Measurements from ENCODE around the gene FGF14.

FGF14 gene

GRCh38 chr13:102367836-102368235 lies 34.0 kb downstream of the FGF14 start:
- 91% methylated on average over 8 to 10 of the region's 14 CpGs for WGBS, 2 experiments (ENCODE audit: insufficient coverage in 2 of 2)
- H3K36me3 ChIP-seq (ENCODE audit: control insufficient read depth, insufficient read depth, low read length): no peaks in the 10 kb centered on the region

GRCh38 chr13:102361113-102361512 lies 40.7 kb downstream of the FGF14 start:
- 70 to 95% methylated on average over 1 to 2 of the region's 2 CpGs for WGBS, 2 experiments (ENCODE audit: insufficient coverage in 2 of 2)
- no peaks in the 10 kb centered on the region for H3K9me3 ChIP-seq (ENCODE audit: control insufficient read depth, low read length)
- H3K4me1 ChIP-seq (ENCODE audit: control insufficient read depth, insufficient read depth, low read length, poor library complexity, severe bottlenecking): no peaks in the 10 kb centered on the region
- H3K4me3 ChIP-seq (ENCODE audit: extremely low read depth, insufficient read depth, low read length, poor library complexity, severe bottlenecking): no peak overlapping the region
- no peak overlapping the region for H3K27ac ChIP-seq (ENCODE audit: low read depth, low read length, severe bottlenecking)
- no peaks in the 10 kb centered on the region for H3K36me3 ChIP-seq (ENCODE audit: control insufficient read depth, insufficient read depth, low read length)

More at GRCh38 chr13:102367836-102368235, 34.0 kb downstream of the FGF14 start:
- Histone ChIP-seq H3K4me1 (ENCODE audit: control insufficient read depth, insufficient read depth, low read length, poor library complexity, severe bottlenecking) (no peaks in the 10 kb centered on the region), H3K27ac (ENCODE audit: low read depth, low read length, severe bottlenecking) (no peak overlapping the region), H3K4me3 (ENCODE audit: extremely low read depth, insufficient read depth, low read length, poor library complexity, severe bottlenecking) (no peak overlapping the region), H3K9me3 (ENCODE audit: control insufficient read depth, low read length) (no peaks in the 10 kb centered on the region)

DNA sequence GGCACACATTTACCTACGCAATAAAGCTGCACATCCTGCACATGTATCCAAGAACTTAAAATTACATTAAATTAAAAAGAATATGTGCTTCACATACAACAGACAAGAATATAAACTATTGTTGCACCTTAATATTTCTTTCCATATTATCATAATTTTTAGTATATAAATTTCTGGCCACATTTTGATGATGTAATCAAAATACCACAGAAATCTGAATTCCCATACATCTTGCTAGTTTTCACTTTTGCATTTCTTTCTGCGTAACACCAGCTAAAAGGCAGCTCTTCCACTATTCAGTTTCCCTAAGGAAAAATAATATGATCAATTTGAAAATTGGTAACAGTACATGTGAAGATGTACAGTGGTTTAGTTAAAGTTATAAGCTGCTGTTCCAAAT lies 42.6 kb downstream of the FGF14 start:
- H3K36me3 ChIP-seq (ENCODE audit: control insufficient read depth, insufficient read depth, low read length): no peaks in the 10 kb centered on the region
- H3K9me3 ChIP-seq (ENCODE audit: control insufficient read depth, low read length): no peaks in the 10 kb centered on the region
- no peaks in the 10 kb centered on the region for H3K4me1 ChIP-seq (ENCODE audit: control insufficient read depth, insufficient read depth, low read length, poor library complexity, severe bottlenecking)
- WGBS, 2 experiments (ENCODE audit: insufficient coverage in 2 of 2): no CpG with 5 or more reads among the region's 2 CpGs
- no peak overlapping the region for H3K4me3 ChIP-seq (ENCODE audit: extremely low read depth, insufficient read depth, low read length, poor library complexity, severe bottlenecking)
- H3K27ac ChIP-seq (ENCODE audit: low read depth, low read length, severe bottlenecking): no peak overlapping the region

- H3K27ac ChIP-seq (ENCODE audit: low read depth, low read length, severe bottlenecking): no peak overlapping the region
Observed at GRCh38 chr13:102355251-102355650, 46.6 kb downstream of the FGF14 start.

DNA sequence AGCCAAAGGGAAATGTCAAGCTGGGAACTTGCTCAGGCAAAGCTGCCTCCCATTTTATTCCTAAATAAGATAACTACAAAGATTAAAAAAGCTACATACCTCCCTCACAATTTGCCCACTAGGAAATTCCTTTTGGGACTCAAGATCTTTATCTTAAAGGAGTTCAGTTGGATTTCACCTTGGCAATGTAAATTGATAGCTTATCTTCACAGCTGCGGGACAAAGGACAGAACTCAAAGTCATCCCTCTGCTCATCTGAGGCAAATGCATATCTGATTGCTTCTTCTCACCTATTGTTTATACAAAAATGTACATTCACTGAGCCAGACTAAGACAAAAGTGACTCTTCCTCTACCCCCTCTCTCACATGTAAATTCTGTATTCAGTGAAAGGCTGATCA lies 47.8 kb downstream of the FGF14 start:
- H3K27ac ChIP-seq (ENCODE audit: low read depth, low read length, severe bottlenecking): no peak overlapping the region
- 71 to 100% methylated on average over 1 of the region's 1 CpG for WGBS, 2 experiments (ENCODE audit: insufficient coverage in 2 of 2)
- H3K36me3 ChIP-seq (ENCODE audit: control insufficient read depth, insufficient read depth, low read length): no peaks in the 10 kb centered on the region
- H3K4me3 ChIP-seq (ENCODE audit: extremely low read depth, insufficient read depth, low read length, poor library complexity, severe bottlenecking): no peak overlapping the region
- H3K4me1 ChIP-seq (ENCODE audit: control insufficient read depth, insufficient read depth, low read length, poor library complexity, severe bottlenecking): no peaks in the 10 kb centered on the region
- no peaks in the 10 kb centered on the region for H3K9me3 ChIP-seq (ENCODE audit: control insufficient read depth, low read length)

More at GRCh38 chr13:102355251-102355650, 46.6 kb downstream of the FGF14 start:
- Histone ChIP-seq H3K4me1 (ENCODE audit: control insufficient read depth, insufficient read depth, low read length, poor library complexity, severe bottlenecking) (no peaks in the 10 kb centered on the region), H3K9me3 (ENCODE audit: control insufficient read depth, low read length) (no peaks in the 10 kb centered on the region), H3K36me3 (ENCODE audit: control insufficient read depth, insufficient read depth, low read length) (no peaks in the 10 kb centered on the region), H3K4me3 (ENCODE audit: extremely low read depth, insufficient read depth, low read length, poor library complexity, severe bottlenecking) (no peak overlapping the region)
- WGBS, 2 experiments (ENCODE audit: insufficient coverage in 2 of 2): 80 to 88% methylated on average over 1 to 2 of the region's 3 CpGs

GRCh38 chr13:102351521-102351920 lies 50.3 kb downstream of the FGF14 start:
- WGBS, 2 experiments (ENCODE audit: insufficient coverage in 2 of 2): 75 to 96% methylated on average over 4 of the region's 5 CpGs
- Histone ChIP-seq H3K36me3 (ENCODE audit: control insufficient read depth, insufficient read depth, low read length) (no peaks in the 10 kb centered on the region), H3K4me1 (ENCODE audit: control insufficient read depth, insufficient read depth, low read length, poor library complexity, severe bottlenecking) (no peaks in the 10 kb centered on the region), H3K27ac (ENCODE audit: low read depth, low read length, severe bottlenecking) (no peak overlapping the region), H3K4me3 (ENCODE audit: extremely low read depth, insufficient read depth, low read length, poor library complexity, severe bottlenecking) (no peak overlapping the region), H3K9me3 (ENCODE audit: control insufficient read depth, low read length) (no peaks in the 10 kb centered on the region)

DNA sequence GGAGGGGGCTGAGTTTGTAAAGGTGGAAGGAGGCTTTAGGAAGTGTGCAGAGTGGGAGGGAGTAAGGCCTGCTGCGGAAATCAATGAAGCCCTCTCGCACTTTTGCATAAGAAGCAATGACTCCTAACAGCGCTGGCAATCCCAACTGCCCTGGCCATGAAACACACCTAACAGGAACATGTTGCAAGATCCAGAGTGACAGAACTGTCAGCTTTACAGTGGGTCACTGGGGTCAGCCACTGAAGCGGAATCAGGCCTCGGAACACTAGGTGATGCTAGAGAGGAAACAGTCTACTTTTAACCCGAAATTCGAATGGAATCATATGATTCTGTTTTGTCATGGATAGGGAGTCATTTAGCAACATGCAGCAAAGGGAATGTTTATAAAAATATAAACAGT lies 54.4 kb downstream of the FGF14 start:
- Histone ChIP-seq H3K4me3 (ENCODE audit: extremely low read depth, insufficient read depth, low read length, poor library complexity, severe bottlenecking) (no peak overlapping the region), H3K36me3 (ENCODE audit: control insufficient read depth, insufficient read depth, low read length) (no peaks in the 10 kb centered on the region), H3K9me3 (ENCODE audit: control insufficient read depth, low read length) (no peaks in the 10 kb centered on the region), H3K27ac (ENCODE audit: low read depth, low read length, severe bottlenecking) (no peak overlapping the region), H3K4me1 (ENCODE audit: control insufficient read depth, insufficient read depth, low read length, poor library complexity, severe bottlenecking) (no peaks in the 10 kb centered on the region)
- 89 to 98% methylated on average over 5 to 6 of the region's 7 CpGs for WGBS, 2 experiments (ENCODE audit: insufficient coverage in 2 of 2)

DNA sequence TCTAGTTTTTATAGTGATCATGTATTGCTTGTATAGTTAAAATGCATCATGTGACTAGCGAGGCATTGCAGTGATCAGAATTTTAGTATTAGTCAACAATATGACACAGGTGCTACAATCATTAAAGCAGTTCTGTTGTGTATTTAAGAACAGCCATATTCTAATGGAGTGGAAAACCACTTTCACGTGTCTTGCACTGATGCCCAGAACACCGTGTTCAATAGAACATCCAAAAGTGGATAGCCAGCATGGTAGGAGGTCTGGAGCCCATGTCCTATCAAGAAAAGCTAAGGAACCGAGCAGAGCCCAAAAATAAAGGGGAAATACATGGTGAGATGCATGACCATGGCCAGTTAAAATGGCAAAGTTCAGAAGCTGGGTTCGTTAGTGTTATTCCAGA lies 55.1 kb downstream of the FGF14 start:
- Histone ChIP-seq H3K36me3 (ENCODE audit: control insufficient read depth, insufficient read depth, low read length) (no peaks in the 10 kb centered on the region), H3K9me3 (ENCODE audit: control insufficient read depth, low read length) (no peaks in the 10 kb centered on the region), H3K4me1 (ENCODE audit: control insufficient read depth, insufficient read depth, low read length, poor library complexity, severe bottlenecking) (no peaks in the 10 kb centered on the region), H3K4me3 (ENCODE audit: extremely low read depth, insufficient read depth, low read length, poor library complexity, severe bottlenecking) (no peak overlapping the region), H3K27ac (ENCODE audit: low read depth, low read length, severe bottlenecking) (no peak overlapping the region)
- 87 to 89% methylated on average over 4 of the region's 5 CpGs for WGBS, 2 experiments (ENCODE audit: insufficient coverage in 2 of 2)

- Histone ChIP-seq H3K4me1 (ENCODE audit: control insufficient read depth, insufficient read depth, low read length, poor library complexity, severe bottlenecking) (no peaks in the 10 kb centered on the region), H3K27ac (ENCODE audit: low read depth, low read length, severe bottlenecking) (no peak overlapping the region), H3K4me3 (ENCODE audit: extremely low read depth, insufficient read depth, low read length, poor library complexity, severe bottlenecking) (no peak overlapping the region), H3K9me3 (ENCODE audit: control insufficient read depth, low read length) (no peaks in the 10 kb centered on the region), H3K36me3 (ENCODE audit: control insufficient read depth, insufficient read depth, low read length) (no peaks in the 10 kb centered on the region)
Observed at GRCh38 chr13:102344410-102344809, 57.4 kb downstream of the FGF14 start.

DNA sequence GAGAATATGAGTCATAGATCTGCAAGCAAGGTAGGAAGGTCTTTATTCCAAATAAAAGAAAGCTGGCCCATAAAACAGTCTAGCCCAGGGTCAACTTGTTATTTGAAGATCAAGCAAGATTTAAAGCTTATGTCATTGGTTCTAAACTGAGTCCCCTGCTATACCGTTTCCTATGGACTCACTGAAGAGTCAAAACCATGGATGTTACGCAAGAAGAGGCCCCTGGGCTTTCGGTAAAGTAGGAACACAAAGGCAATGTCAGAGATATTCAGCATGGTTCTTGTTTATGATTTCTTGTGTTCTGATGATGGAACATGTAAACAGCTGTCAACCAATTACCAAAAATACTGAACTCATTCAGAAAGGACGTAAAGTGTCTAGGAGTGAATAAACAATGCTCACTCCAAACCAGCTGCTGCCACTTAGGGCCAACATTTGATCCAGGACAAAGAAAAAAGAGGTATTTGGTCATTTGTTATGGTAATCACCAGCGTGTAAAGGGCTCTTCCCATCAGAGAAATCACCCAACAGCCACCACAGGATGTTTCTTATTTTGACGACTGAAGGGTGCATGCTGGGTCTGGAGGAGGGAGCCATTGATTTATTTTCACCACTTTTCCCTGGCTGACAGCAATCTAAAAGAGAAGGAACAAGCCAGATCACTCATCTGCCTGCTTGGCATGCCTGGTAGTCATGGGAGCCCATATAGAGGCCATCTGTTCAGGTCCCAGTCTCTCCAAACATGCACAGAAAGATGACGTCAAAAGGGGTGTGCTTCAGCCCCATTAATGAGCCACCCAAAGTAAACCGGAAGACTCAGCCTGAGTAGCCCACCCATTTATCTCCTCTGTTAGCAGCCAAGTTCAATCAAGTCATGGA lies 68.3 kb downstream of the FGF14 start:
- no peak overlapping the region for H3K4me3 ChIP-seq (ENCODE audit: extremely low read depth, insufficient read depth, low read length, poor library complexity, severe bottlenecking)
- WGBS, 2 experiments (ENCODE audit: insufficient coverage in 2 of 2): 83 to 98% methylated on average over 2 to 4 of the region's 8 CpGs
- no peak overlapping the region for H3K27ac ChIP-seq (ENCODE audit: low read depth, low read length, severe bottlenecking)

DNA sequence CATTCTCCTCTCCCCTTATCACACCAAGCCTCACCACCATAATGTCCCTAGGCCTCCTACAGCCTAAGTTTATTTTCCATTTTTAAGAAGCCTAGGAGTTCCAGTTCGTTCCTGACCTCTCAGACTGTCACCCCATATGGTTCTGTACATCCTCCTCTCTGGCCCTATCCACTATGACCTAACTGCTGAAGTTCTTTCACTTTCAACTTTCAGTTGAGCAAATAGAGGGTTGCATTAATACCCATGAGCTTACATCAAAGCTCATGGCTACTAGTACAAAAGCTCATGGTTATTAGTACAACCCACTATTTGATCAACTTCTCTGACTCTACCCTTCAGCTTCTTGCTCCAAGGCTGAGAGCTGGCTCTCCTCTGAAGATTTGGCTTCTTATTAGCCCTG lies 72.9 kb downstream of the FGF14 start:
- H3K4me1 ChIP-seq (ENCODE audit: control insufficient read depth, insufficient read depth, low read length, poor library complexity, severe bottlenecking): no peaks in the 10 kb centered on the region
- 100% methylated on average over 1 of the region's 1 CpG; no CpG with 5 or more reads in 1 of the 2 experiments for WGBS, 2 experiments (ENCODE audit: insufficient coverage in 2 of 2)

More for the DNA sequence above, 68.3 kb downstream of the FGF14 start:
- Histone ChIP-seq H3K4me1 (ENCODE audit: control insufficient read depth, insufficient read depth, low read length, poor library complexity, severe bottlenecking) (no peaks in the 10 kb centered on the region), H3K36me3 (ENCODE audit: control insufficient read depth, insufficient read depth, low read length) (no peaks in the 10 kb centered on the region), H3K9me3 (ENCODE audit: control insufficient read depth, low read length) (no peaks in the 10 kb centered on the region)

More for the DNA sequence above, 72.9 kb downstream of the FGF14 start:
- Histone ChIP-seq H3K27ac (ENCODE audit: low read depth, low read length, severe bottlenecking) (no peak overlapping the region), H3K4me3 (ENCODE audit: extremely low read depth, insufficient read depth, low read length, poor library complexity, severe bottlenecking) (no peak overlapping the region), H3K36me3 (ENCODE audit: control insufficient read depth, insufficient read depth, low read length) (no peaks in the 10 kb centered on the region), H3K9me3 (ENCODE audit: control insufficient read depth, low read length) (no peaks in the 10 kb centered on the region)
